ENCODE results near the gene APMAP.

APMAP gene

DNA sequence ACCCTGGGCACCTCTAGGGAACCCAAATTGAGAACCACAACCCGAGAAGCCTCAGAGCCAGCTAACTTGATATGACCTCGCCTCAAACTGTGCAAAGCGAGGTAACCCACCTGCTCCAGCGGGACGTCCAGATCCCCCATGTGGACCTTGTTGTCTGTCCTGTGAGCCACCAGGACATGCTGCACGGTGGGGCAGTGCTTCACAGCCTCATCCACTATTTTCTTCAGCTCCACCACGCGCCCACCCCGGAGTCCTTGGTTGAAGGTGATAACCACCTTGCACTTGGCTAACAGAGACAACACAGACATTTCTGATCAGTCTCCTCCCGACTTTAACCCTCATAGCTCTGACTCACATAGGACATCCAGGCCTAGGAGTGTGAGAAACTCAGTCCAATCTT, 30.8 kb upstream of the APMAP start:
- no peak for DNase-seq

DNA sequence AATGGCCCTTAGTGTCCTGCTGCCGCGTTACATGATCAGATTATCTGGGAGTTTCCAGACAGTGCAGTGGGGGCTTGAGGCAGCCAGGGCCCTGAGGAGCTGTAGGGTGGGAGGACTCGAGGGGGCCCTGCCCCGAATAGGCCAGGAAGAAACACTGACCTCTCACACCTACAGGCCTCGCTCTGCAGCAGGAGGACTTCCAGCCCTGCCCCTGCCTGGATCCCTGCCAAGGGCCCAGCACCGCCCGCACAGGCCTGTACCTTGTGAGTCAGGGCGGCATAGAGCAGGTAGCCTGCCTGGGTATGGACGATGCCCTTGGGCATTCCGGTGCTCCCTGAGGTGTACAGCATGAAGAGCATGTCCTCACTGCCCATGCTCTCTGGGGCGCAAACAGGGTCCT, 30.1 kb upstream of the APMAP start:
- no peak for DNase-seq

DNA sequence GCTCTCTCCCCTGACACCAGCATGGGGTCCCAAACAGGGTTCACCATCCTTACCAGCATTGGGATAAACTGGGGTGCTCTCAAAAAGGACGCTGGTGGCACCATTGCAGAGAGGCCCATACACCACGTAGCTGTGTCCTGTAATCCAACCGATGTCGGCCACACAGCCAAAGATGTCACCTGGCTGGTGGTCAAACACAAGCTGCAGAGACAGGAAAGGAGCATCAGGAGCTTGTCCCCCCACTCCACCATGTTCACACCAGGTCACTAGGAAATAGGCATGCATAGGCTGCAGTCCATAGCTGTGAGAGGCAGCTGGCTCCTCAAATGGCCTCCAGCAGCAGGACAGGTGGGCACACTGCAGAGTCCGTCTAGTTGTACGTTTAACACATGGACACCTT, 28.8 kb upstream of the APMAP start:
- no peak for DNase-seq

DNA sequence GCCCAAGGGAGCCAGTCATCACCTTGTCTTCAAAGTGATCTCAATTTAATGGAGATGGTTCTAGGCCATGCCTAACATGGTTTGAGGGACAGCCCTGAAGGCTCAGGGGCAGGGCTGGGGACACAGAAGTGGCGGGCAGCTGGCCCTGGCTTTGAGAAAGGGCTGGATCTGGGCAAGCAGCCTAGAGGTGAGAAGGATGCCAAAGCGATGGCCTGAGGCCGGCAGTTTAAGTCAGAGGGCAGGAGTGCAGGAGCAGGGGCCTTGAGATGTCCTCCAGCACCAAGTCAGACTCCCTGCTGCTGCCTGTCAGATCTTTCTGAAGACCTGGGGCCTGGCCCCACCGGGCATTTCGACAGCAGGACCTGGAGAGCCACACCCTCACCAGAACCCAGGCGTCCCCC, 28.4 kb upstream of the APMAP start:
- DNase-seq = no peak

DNA sequence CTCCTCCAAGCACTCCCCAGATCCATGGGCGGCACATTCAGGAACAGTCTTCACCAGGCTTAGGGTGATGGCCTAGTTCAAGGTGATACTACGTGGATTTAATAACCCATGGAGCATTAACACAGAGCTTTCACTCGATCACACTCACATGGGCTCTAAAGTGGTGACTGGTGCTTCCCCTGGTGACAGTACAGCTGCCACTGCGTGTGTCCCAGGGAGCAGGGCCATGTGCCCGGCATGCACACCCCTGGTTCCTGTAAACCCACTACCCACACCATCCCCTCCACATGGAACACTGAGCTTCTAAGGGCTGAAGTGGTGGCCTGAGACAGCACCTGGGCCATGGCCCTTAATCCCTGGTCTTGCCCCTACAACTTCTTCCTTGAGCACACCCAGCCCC, 27.8 kb upstream of the APMAP start:
- DNase-seq = no peak

DNA sequence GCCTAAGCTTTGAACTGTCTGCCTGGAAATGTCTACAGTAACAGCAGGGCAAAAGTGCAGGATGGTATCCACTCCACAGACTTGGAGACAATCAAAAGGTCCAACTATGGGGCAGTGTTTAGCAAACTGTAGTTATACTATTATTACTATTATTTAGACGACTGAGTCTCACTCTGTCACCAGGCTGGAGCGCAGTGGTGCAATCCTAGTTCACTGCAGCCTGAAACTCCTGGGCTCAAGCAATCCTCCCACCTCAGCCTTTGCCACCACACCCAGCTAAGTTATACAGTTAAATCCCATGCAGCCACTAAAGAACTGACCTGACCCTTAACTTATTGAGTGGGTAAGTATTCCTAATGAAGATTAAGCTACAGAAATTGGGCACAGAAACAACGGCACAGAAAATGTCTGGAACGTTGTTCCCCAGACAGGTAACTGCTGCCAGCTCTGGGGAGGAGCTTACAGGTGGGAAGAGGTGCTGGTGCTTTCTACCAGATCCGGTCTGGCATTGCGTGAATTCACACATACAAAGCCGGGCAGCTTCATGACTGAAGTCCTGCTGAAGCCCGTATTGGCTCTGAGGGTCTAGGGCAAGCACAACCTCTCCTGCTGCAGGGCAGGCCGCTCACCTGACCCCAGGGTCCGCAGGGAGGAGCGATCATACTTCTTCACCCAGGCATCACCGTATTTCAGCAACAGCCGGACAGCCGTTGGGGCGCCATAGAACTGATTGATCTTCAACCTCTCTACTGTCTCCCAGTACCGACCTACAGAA, 27.0 kb upstream of the APMAP start:
- no peak for DNase-seq

DNA sequence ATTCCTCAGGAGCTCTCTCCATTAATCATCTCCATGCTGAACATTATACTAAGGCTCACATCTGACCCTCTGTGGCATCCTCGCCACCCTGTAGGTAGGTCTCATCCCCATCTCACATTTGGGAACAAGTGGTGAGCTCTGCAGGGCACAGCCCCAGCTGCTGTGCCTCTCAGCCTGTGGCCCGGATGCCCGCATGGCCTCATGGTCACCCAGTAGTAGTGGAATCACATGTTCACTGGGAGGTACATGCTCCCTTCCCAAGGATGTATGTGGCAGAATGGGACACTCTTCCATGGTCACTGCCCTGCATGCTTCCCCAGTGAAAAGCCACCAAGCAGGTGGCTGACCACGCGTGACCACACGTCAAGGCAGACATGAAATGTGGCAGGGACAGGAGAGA, 26.3 kb upstream of the APMAP start:
- no peak for DNase-seq

DNA sequence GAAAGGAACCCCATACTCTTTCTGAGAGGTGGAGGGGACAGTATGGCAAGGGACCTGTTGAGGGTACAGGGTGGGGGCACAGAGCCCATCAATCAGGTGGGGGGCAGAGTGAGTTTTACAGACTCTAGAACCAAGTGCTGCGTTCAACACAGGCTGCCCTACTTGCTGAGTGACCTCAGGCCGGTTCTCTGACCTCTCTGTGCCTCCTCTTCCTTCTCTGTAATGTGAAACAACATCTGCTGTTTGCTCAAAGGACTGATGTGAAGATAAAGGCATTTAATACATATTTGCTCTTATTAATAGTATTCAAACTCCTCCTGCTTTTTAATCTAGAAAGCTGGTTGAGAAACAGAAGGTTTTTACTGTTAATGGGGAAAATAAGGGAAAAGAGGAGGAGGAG, 25.9 kb upstream of the APMAP start:
- DNase-seq = no peak

DNA sequence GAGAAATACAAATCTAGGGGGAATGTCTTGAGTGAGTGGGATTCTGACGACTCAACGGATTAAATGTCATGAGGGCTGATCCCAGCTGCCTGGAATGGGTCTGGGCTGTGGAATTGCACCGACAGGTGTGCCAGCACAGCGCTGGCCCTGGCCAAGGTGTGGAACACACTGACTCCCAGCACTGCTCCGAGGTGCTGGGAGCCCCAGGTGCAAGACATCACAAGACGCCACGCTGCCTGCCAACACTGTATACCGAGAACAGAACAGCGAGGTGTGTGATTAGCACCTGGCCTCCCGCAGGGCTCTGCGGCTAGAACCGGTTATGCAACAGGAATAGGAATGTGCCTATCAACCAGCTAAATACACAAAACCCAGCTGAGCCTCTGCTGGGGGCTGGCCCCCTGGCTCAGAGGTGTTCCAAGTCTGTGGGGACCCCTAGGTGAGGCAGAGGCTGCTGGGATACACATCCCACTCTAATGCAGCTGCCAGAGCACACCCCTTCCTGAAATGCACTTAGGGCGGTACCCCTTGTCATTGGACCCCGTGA, 24.8 kb upstream of the APMAP start:
- no peak for DNase-seq

DNA sequence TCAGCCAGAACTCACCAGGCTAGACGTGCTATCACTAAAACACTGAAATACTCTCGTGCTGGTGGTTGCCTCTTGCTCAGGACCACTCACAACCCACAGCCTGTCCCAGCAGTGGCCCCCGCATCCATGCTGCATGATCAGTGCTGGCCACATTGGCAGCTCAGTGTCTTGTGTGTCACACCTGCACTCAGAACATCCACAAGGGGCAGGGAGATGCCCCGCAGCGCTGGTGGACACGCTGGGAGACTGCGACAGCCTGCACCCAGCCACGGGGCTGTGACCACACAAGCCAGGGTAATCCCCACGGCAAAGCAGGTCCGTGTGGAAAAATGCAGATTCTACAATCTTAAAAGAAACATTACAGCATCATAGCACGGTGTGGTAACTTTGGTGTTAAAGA, 23.9 kb upstream of the APMAP start:
- no peak for DNase-seq

DNA sequence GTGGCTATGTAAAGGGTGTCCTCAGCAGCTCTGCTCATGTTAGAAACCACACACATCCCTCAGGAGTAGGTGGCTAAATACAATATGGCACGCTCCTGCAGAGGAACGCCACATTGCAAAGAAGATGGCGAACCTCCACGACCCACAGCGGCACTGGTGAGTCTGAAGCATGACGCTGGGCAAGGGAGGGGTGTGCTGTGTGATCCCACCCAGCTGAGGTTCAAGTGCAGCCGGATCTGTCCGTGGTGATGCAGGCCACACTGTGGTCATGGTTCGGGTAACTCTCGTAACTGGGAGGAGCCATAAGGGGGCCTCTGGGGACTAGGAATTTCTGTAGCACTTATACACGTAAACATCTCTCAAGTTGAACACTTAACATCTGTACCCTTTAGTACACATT, 23.4 kb upstream of the APMAP start:
- no peak for DNase-seq

DNA sequence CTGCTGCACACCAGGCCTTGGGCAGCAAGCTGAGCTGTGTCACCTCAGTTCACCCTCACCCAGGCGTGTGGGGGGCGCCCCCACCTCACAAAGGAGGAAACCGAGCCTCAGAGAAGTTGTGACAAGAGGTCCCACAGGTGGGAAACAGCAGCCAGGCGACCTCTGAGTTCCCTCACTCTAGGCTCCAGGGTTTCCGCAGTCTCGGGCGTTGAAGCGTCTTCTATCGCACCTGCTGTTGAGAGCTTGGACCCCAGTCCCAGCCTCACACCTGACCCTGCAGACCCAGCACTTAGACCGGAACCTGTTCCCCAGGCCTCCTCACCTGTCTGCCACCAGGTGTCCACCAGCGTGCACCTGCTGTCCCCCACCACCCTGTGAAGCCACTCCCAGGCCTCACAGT, 22.3 kb upstream of the APMAP start:
- no peak for DNase-seq

DNA sequence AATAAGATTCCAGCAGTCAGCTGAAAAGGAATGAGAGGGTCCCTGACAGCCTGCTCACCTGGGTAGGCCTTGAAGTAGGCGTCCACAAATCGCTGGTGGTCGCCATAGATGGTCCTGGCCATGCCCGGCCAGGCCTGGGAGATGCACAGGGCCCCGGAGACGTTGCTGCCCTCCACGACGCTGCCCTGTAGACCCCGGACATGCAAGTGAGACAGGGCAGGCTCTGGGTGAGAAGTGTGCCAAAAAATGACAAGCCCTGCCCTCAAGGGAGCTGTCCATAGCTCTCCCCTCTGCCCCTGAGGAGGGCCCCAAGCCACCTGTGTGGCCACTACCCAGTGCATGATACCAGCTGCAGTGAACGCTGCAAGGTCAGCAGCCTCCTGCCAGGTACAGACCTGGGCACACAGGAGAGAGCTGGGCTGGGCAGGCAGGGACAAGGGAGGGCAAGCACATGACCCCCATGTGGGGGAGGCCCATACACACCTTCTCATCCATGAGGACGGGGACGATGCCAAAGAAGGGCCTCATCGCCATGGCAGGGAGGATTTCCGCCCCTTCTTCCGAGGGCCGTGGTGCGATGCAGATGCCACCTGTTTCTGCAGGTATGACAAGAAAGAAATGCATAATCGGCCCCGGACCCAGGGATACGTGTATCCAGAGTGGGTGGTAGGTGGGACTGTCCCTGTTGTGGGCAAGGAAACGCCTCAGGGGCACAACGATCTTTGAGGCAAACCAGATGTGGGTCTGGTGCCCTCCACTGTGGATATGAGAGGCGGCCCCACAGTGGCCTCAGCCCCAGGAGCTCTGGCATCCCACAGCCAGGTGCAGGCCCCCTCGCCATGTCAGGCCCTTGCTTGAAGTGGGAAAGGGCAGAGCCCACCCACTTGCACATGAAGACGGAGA, 21.2 kb upstream of the APMAP start:
- no peak for DNase-seq

DNA sequence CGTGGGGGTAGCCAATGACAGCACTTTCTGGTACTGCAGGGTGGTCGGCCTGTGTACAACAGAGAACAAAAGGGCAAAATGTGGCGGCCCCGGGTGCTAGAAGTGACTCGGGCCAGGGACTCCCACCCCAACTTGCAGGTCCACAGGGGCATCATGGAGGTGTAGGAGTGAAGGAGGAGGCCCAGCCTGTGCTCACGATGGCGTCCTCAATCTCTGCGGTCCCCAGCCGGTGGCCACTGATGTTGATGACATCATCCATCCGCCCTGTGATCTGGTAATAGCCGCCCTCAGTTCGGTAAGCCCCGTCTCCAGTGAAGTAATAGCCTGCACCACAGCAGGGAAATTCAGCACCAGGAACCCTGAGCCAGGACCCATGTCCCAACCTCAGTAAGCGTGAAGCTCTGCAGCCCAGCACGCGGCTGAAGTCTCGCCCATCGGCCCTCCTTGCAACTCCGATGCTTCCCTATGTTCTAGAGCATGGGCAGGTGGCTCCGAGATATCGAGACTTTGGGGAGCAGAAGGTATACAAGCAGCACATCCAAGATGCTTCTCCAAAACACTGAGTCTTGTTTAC, 20.2 kb upstream of the APMAP start:
- no peak for DNase-seq

DNA sequence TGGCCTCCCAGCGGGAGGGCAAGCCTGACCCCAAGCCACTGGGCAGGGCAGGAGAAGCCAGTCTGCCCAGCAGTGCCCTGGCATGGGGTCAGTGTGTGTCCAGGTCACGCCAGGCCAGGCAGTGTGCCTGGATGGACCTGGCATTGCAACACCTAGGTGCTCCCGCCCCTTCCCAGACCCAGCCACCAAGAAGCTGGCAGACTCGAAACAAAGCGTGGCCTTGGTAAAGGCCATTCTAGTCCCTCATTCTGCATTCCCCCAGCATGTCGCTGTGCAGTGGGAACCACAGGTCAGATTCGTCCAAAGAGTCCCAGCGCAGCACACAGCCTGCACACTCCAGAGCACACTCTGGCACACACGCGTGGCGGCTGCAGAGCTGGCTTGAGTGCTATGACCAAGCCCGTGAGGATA, 19.3 kb upstream of the APMAP start:
- no peak for DNase-seq

DNA sequence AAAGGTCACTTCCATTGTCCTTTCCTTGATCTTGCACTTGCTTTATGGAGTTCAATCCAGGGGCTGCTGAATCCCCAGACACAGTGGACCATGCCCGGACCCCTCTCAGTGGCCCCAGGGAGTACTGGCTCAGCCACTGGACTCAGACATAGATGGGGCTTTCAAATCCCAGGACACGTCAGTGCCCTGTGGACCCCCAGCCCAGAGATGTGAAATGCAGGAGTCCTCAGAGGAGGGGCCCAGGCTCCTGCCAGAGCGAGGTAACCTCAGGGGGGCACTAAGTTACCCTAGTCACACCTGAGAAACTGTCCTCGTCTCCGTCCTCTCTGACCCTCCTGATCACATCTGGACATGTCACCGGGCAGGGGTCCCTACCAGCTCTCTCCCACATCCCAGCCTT, 18.7 kb upstream of the APMAP start:
- no peak for DNase-seq

DNA sequence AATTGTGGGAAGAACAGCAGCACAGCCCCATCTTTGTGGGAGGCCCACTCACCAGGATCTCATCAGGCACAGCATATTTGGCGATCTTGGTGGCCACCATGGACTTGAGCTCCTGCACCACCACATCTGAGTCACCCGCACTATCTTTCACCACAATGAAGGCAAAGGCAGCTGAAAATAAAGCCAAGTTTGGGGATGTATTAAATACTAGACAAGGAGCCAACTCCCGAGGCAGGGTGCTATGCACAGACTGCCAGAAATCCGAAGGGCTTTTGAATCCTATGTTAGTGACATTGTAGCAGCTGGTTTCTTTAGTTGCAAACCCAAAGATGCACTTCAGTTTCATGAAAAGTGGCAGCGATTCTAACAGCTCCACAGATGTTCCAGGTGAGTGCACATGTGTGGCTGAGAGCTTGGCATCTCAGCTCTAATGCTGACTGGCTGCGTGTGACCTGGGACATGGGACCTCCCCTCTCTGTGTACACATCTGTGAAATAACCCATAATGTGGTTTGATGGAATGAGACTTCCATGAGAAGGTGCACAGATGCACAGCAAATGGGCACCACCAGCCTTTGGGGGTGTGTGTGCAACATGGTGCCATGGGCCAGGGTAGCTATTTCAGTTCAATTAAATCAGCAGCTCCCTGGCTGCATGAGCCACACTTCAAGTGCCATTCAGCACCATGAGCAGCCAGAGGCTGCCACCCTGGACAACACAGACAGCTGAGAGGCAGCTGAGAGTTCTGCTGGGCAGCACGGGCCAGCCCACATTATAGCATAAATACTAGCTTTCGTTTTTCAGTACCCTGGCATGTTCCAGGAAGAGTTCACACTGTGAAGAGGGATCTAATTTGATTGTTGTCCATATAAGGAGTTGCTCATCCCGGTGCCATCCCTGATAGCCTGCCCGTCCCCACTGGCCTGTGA, 16.9 kb upstream of the APMAP start:
- no peak for DNase-seq

DNA sequence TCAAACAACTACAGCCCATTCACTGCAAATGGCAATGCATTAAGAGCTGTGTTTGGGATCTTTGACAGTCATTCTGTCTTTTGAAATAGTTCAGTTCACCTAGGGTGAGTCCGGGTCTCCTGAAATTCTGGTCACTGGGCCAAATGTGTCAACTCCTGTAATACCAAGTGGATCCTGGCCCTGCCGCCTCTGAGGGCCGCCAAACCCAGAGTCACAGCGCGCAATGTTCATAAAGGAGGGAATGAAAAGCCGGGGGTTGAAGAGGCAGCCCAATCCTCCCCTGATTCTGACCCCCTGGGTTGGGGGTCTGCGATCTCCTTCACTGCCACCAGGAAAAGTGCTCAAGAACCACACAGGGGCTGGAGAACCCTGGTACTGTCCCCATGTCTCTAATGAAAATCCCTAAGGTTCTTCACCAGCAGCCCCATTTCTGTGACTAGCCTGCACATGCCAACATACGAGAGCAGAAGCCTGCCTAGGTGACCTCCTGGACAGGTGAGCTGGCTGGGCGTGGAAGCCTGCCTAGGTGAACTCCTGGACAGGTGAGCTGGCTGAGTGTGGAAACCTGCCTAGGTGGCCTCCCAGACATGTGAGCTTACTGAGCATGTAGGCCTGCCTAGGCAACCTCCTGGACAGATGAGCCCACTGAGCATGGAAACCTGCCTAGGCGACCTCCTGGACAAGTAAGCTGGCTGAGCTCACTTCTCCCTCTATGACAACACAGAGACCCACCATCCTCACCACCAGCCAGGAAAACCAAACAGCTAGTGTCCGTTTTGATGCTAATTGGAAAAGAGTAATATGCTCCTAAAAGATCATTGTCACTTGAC, 16.1 kb upstream of the APMAP start:
- DNase-seq = no peak

DNA sequence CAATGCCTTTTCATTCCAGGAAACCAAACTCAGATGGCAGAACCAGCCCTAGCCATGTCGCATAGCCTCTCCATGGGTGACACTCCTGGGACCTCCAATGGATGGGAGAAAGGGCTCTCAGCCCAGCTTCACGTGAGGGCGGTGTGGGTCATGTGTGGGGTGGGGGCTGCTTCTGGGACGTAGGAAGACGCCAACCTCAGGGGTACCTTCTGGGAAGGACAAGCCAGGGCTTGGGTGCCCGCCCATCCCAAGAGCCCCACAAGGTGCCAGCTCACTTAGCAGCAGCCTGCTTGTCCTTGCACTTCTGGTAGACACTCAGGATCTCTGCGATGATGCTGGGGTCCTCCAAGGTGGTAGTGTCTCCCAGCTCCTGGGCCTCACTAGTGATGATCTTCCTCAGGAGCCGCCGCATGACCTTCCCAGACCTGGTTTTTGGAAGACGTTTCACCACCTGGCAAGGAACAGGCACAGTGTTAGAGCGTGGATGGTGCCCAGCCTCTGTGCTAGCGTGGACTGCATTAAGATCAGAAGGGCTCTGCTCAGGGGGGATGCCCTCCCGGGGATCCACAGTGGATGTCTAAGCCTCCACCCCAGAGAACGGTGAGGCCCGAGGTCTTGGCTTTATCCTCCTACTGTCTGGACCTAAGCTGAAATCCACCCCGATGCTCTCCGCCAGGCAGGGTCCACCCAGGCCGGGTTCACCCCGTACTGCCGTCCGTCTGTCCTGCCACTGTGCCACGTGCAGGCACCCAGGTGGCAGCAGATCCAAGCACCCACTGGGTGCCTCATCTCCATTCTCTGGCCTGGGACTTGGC, 15.1 kb upstream of the APMAP start:
- no peak for DNase-seq

DNA sequence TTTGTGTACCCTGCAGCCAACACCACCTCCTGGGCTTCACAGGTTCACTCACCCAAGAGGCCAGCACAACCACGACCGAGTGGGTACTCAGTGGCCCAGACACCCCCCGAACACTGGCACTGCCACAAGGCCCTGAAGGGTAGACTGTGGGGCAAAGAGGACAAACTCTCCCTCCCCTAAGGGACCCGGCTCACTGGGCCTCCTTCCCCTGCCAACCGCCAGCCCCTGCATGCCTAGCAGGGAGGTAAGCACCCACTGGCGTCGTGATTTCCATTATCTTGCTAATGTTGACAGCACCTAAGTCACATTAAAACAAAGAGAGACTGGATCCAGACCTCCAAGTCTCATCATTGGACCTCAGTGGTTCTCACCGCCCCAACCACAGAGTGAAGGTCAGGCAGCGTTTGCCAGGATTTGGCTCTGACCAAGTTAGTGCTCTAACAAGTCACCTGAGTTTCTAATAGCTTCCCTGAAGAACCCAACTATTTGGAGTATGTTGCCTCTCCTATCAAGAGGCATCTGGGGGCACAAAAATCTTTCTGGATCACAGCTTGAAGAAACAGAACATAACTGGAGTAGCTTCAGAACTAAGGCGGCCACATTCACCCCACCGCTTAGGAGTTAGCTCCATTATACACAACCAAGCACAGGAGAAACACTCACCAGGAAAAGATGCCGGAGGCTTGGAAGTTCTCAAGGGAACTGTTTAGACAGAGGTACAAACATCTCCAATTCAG, 14.0 kb upstream of the APMAP start:
- DNase-seq = no peak

Measured in suppressor macrophage treated with lipopolysaccharide for 4 hours (primary cell).